GM23248 (cell line): Measurements from ENCODE around the gene PHKG2. TPM values are rescaled to one million over a fixed set of nuclear protein-coding genes. Genes with fewer than 3 reads are reported as not detected.

ENCODE experiments used
- DNase-seq: peaks from one replicate; pipeline ENCODE4 v3.0.0-alpha.2; 2015
- H2AFZ ChIP-seq: fragments of 200-600 bp; sonication (generic); 2 replicates; pipeline ENCODE4 v1.6.1; 2016; ENCODE audit warnings: antibody characterized with exemption
- H3F3A ChIP-seq: fragments of 200-600 bp; sonication (generic); 2 replicates; pipeline ENCODE4 v1.6.1; 2016; ENCODE audit warnings: mild to moderate bottlenecking, antibody characterized with exemption, mixed run types; ENCODE audit not compliant: insufficient read depth
- H3K27ac ChIP-seq: fragments of 200-600 bp; sonication (generic); 2 replicates; pipeline ENCODE4 v1.5.1; 2016; ENCODE audit warnings: mild to moderate bottlenecking
- H3K27me3 ChIP-seq: fragments of 200-600 bp; sonication (generic); replicated peaks from 2 replicates; pipeline ENCODE4 v1.6.1; 2016; ENCODE audit warnings: mild to moderate bottlenecking; ENCODE audit not compliant: insufficient read depth
- H3K36me3 ChIP-seq: fragments of 200-600 bp; sonication (generic); 2 replicates; pipeline ENCODE4 v1.6.1; 2016; ENCODE audit warnings: low read depth, mild to moderate bottlenecking
- H3K4me1 ChIP-seq: fragments of 200-600 bp; sonication (generic); 2 replicates; pipeline ENCODE4 v1.6.1; 2016; ENCODE audit warnings: mild to moderate bottlenecking; ENCODE audit not compliant: insufficient read depth
- H3K4me2 ChIP-seq: fragments of 200-600 bp; sonication (generic); one replicate; pipeline ENCODE4 v1.6.1; 2016; ENCODE audit warnings: mild to moderate bottlenecking; ENCODE audit not compliant: unreplicated experiment
- H3K4me3 ChIP-seq: fragments of 200-600 bp; sonication (generic); 2 replicates; pipeline ENCODE4 v1.5.1; 2016; ENCODE audit warnings: mild to moderate bottlenecking
- H3K79me2 ChIP-seq: fragments of 200-600 bp; sonication (generic); 2 replicates; pipeline ENCODE4 v1.6.1; 2016; ENCODE audit warnings: mild to moderate bottlenecking; ENCODE audit not compliant: insufficient read depth
- H3K9ac ChIP-seq: fragments of 200-600 bp; sonication (generic); 2 replicates; pipeline ENCODE4 v1.6.1; 2016; ENCODE audit warnings: mild to moderate bottlenecking
- H3K9me2 ChIP-seq: fragments of 200-600 bp; sonication (generic); 2 replicates; pipeline ENCODE4 v1.6.1; 2016; ENCODE audit warnings: mixed run types, mild to moderate bottlenecking, moderate library complexity; ENCODE audit not compliant: insufficient read depth
- H3K9me3 ChIP-seq: fragments of 200-600 bp; sonication (generic); one replicate; pipeline ENCODE4 v1.6.1; 2017; ENCODE audit warnings: low read depth
- H4K20me1 ChIP-seq: fragments of 200-600 bp; sonication (generic); 2 replicates; pipeline ENCODE4 v1.6.0; 2016; ENCODE audit not compliant: insufficient read depth
- EZH2 ChIP-seq: fragments of 200-600 bp; sonication (generic); IDR thresholded peaks from 2 replicates; pipeline ENCODE4 v1.6.1; 2018; ENCODE audit warnings: antibody characterized with exemption, mild to moderate bottlenecking; ENCODE audit not compliant: insufficient read depth, poor library complexity, severe bottlenecking
- EZH2phosphoT487 ChIP-seq: fragments of 200-600 bp; sonication (generic); IDR thresholded peaks from 2 replicates; pipeline ENCODE4 v1.6.1; 2018; ENCODE audit warnings: antibody characterized with exemption, moderate library complexity, mild to moderate bottlenecking, low read depth; ENCODE audit not compliant: insufficient read depth
- WGBS, 2 experiments: methylation state at CpG; one replicate each; pipeline ENCODE4 v1.1.6; 2015 to 2017; ENCODE audit warnings: low lambda C conversion rate in 2 of 2, low coverage in 1 of 2; ENCODE audit errors: missing lambda C conversion rate in 2 of 2; 5-methylcytosine and 5-hydroxymethylcytosine counted together
- in situ Hi-C: fragments of 300-500 bp; cut with MboI; formaldehyde crosslinking; loops from 2 replicates; pipeline ENCODE4 v1.15.0; 2020
- polyA plus RNA-seq: library from polyadenylated mRNA; unstranded; fragments of >200 nt; fragmentation: Nextera tagmentation; extraction: Ambion mirVana; gene quantifications from 2 replicates; pipeline ENCODE4 v1.2.1, GENCODE V29; 2016
- total RNA-seq: library from RNA; depleted of rRNA; stranded (reverse); fragments of >200 nt; shearing (Covaris generic); gene quantifications from 2 replicates; pipeline ENCODE4 v1.2.3, GENCODE V29; 2014

Gene PHKG2
- total and polyA plus RNA-seq, 2 experiments from 2014 or later: 12.5 to 17.0 TPM

DNA sequence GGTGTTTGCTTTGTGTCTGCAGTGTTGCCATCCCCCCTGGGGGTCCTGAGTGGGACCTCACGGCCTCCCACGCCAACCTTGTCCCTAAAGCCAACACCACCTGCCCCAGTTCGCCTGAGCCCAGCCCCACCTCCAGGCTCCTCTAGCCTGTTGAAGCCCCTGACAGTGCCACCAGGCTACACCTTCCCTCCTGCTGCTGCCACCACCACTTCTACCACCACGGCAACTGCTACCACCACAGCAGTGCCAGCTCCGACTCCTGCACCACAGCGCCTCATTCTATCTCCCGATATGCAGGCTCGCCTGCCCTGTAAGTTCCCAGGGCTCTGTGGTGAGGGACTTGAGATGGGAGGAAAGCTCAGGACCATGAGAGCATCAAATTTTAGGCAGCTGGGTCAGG is 27.1 kb upstream of the PHKG2 start:
- no peak overlapping the region for H3K27ac ChIP-seq
- H3K27me3 ChIP-seq: no peaks in the 10 kb centered on the region
- peaks cover 81% of the 10 kb centered on the region for H3K36me3 ChIP-seq
- in situ Hi-C loops: no loop called here
- no peak overlapping the region for H2AFZ ChIP-seq
- peaks cover 86% of the 10 kb centered on the region for H3K79me2 ChIP-seq
- H3K4me1 ChIP-seq: no peaks in the 10 kb centered on the region
- H4K20me1 ChIP-seq: 0 out of 2 replicates have a peak, but pooled peaks cover 8% of the 10 kb centered on the region
- no peaks in the 10 kb centered on the region for H3K9me3 ChIP-seq
- no peak overlapping the region for H3K4me2 ChIP-seq
- no peak for DNase-seq
- no peak overlapping the region for H3K4me3 ChIP-seq
- peaks cover 21% of the 10 kb centered on the region for H3F3A ChIP-seq
- no peak overlapping the region for H3K9ac ChIP-seq
- no peaks in the 10 kb centered on the region for H3K9me2 ChIP-seq
- TF ChIP-seq EZH2 (no peak), EZH2phosphoT487 (no peak)
- WGBS, 2 experiments: 98 to 99% methylated on average over 8 of the region's 8 CpGs

DNA sequence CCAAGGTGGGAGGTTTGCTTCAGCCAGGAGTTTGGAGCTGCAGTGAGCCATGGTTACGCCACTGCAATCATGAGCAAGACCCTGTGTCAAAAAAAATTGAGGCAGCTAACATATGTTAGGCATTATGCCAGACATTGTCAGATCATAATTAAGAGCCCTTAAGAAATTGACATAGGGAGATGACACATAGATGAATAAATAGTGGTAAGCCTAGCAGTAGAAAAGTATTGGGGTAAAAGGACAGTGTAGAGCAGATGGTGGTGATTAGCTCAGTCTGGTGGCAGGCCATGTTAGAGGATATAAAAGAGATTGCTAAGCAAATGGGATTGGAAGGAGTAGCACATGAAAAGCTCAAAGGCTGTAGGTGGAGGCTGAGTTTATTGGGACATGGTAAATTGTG is 26.6 kb upstream of the PHKG2 start:
- Histone ChIP-seq H2AFZ (no peak overlapping the region), H4K20me1 (0 out of 2 replicates have a peak, but pooled peaks cover 8% of the 10 kb centered on the region), H3K36me3 (peaks cover 77% of the 10 kb centered on the region), H3K79me2 (peaks cover 86% of the 10 kb centered on the region), H3K4me2 (no peak overlapping the region), H3K9me2 (no peaks in the 10 kb centered on the region), H3K27me3 (no peaks in the 10 kb centered on the region), H3K4me1 (no peaks in the 10 kb centered on the region), H3K9me3 (no peaks in the 10 kb centered on the region), H3K27ac (no peak overlapping the region), H3F3A (peaks cover 17% of the 10 kb centered on the region), H3K4me3 (no peak overlapping the region), H3K9ac (no peak overlapping the region)
- WGBS, 2 experiments: 72 to 79% methylated on average over 1 of the region's 1 CpG
- no peak for TF ChIP-seq EZH2phosphoT487
- no peak for TF ChIP-seq EZH2
- in situ Hi-C loops: no loop called here
- DNase-seq: peak; percentile 18

DNA sequence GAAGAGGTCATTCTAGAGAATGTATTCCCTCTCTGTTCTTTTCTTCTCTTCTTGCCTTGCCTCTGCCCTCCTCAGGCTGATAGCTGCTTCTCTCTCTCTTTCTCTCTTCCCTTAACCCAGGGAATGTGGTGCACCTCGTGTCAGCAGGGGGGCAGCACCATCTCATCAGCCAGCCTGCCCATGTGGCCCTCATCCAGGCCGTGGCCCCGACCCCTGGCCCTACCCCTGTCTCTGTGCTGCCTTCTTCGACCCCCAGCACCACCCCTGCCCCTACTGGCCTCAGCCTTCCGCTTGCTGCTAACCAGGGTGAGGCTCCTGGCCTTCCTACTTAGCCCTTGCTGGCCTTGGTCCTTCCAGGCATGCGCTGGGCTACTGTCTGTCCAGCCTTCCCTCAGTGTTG is 25.8 kb upstream of the PHKG2 start:
- Histone ChIP-seq H3F3A (peaks cover 10% of the 10 kb centered on the region), H3K9ac (no peak overlapping the region), H3K36me3 (peaks cover 69% of the 10 kb centered on the region), H4K20me1 (0 out of 2 replicates have a peak, but pooled peaks cover 8% of the 10 kb centered on the region), H3K4me1 (no peaks in the 10 kb centered on the region), H3K9me3 (no peaks in the 10 kb centered on the region), H3K4me3 (no peak overlapping the region), H3K79me2 (peaks cover 86% of the 10 kb centered on the region), H3K27me3 (no peaks in the 10 kb centered on the region), H3K4me2 (no peak overlapping the region), H3K27ac (no peak overlapping the region), H3K9me2 (no peaks in the 10 kb centered on the region), H2AFZ (no peak overlapping the region)
- TF ChIP-seq EZH2 (no peak), EZH2phosphoT487 (no peak)
- 73 to 78% methylated on average over 6 of the region's 6 CpGs for WGBS, 2 experiments
- DNase-seq: no peak
- in situ Hi-C loops: no loop called here

DNA sequence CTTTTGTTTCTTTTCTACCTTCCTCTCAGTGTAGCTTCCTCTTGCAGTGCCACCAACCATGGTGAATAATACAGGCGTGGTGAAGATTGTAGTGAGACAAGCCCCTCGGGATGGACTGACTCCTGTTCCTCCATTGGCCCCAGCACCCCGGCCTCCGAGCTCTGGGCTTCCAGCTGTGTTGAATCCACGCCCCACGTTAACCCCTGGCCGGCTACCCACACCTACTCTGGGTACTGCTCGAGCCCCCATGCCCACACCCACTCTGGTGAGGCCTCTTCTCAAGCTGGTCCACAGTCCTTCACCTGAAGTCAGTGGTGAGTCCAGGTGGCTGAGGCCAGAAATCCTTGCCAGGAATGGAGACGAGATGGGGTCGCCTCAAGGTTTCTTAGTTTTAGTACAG is 25.3 kb upstream of the PHKG2 start:
- H4K20me1 ChIP-seq: 0 out of 2 replicates have a peak, but pooled peaks cover 8% of the 10 kb centered on the region
- H2AFZ ChIP-seq: no peak overlapping the region
- H3K27ac ChIP-seq: no peak overlapping the region
- peaks cover 86% of the 10 kb centered on the region for H3K79me2 ChIP-seq
- H3K27me3 ChIP-seq: no peaks in the 10 kb centered on the region
- no peak for DNase-seq
- 92 to 93% methylated on average over 8 to 10 of the region's 10 CpGs for WGBS, 2 experiments
- no peaks in the 10 kb centered on the region for H3K9me2 ChIP-seq
- H3K4me1 ChIP-seq: no peaks in the 10 kb centered on the region
- H3K9me3 ChIP-seq: no peaks in the 10 kb centered on the region
- H3K4me2 ChIP-seq: no peak overlapping the region
- TF ChIP-seq EZH2phosphoT487: no peak
- TF ChIP-seq EZH2: no peak
- H3K36me3 ChIP-seq: peaks cover 65% of the 10 kb centered on the region
- peaks cover 10% of the 10 kb centered on the region for H3F3A ChIP-seq
- no peak overlapping the region for H3K9ac ChIP-seq
- in situ Hi-C loops: no loop called here
- H3K4me3 ChIP-seq: no peak overlapping the region
